DMS53 treated with DMSO at 0.1 percent for 48 hours (cell line): ENCODE data around the gene RAB30.
"Not testable (repeated sequence)": the region's sequence is repeated elsewhere in the genome, so short reads cannot be mapped to it uniquely, and the experiment has no call there.

ENCODE experiments used
- DNase-seq: peaks from one replicate; lab custom pipeline; 2025; ENCODE audit not compliant: unreplicated experiment; lab: John Stamatoyannopoulos, UW

Gene RAB30

GRCh38 chr11:82950502-82950901, 121.2 kb downstream of the RAB30 start:
- not testable (repeated sequence) for DNase-seq

DNA sequence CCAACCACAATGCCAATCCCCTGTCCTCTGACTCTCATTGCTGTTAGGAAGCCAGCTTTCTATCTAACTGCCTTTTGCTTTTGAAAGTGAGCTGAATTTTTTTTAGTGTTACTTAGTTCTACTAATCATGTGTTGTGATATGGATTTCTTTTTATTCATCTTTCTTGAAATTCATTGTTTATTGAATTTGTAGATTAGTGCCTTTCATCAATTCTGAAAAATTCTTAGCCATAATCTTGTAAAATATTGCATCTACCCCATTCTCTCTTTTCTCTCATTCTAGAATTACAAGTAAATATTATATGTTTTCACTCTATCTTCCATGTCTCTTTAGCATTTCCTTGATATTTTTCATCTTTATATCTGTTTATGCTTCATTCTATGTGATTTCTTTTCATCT, 122.3 kb downstream of the RAB30 start:
- DNase-seq = no peak

GRCh38 chr11:82945682-82946081, 126.0 kb downstream of the RAB30 start:
- no peak for DNase-seq

DNA sequence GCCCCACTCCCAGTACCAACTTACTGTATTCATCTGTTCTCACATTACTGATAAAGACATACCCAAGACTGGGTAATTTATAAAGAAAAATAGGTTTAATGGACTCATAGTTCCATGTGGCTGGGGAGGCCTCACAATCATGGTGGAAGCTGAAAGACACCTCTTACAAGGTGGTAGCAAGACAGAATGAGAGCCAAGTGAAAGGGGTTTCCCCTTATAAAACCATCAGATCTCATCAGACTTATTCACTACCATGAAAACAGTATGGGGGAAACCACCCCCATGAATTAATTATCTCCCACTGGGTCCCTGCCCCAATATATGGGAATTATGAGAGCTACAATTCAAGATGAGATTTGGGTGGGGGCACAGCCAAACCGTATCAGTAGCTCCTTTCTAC, 126.7 kb downstream of the RAB30 start:
- not testable (repeated sequence) for DNase-seq

DNA sequence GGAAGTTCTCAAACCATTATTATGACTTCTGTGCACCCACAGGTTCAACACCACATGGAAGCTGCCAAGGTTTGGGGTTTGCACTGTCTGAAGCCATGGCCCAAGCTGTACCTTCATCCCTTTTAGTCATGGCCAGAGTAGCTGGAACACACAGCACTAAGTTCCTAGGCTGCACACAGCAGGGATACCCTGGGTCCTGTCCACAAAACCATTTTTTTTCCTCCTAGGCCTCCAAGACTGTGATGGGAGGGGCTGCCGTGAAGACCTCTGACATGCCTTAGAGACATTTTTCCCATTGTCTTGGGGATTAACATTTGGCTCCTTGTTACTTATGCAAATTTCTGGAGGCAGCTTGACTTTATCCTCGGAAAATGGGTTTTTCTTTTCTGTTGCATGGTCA, 127.5 kb downstream of the RAB30 start:
- no peak for DNase-seq

DNA sequence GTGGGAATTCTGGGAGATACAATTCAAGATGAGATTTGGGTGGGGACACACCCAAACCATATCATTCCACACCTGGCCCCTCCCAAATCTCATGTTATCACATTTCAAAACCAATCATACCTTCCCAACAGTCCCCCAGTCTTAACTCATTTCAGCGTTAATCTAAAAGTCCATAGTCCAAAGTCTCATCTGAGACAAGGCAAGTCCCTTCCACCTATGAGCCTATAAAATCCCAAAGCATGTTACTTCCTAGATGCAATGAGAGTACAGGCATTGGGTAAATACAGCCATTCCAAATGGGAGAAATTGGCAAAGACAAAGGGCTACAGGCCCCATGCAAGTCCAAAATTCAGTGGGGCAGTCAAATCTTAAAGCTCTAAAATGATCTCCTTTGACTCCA, 128.3 kb downstream of the RAB30 start:
- not testable (repeated sequence) for DNase-seq

- no peak for DNase-seq
Observed at GRCh38 chr11:82942376-82942775, 129.3 kb downstream of the RAB30 start.

DNA sequence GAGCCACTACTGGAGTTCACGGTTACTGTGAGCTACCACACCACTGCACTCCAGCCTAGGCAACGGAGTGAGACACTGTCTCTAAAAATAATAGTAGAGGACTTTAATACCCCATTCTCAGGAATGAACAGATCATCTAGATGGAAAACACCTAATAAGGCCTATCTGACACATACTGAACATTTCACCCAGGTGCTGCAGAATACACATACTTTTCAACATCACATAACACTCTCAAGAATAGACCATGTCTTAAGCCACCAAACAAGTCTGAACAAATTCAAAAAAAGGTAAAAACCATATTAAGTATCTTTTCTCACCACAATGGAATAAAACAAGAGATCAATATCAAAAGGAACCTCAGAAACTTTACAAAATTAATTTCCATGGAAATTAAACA, 132.2 kb downstream of the RAB30 start:
- no peak for DNase-seq

GRCh38 chr11:82937554-82937953, 134.1 kb downstream of the RAB30 start:
- DNase-seq = no peak

- no peak for DNase-seq
Observed at GRCh38 chr11:82936261-82936660, 135.4 kb downstream of the RAB30 start.

- no peak for DNase-seq
Observed at GRCh38 chr11:82932564-82932963, 139.1 kb downstream of the RAB30 start.

DNA sequence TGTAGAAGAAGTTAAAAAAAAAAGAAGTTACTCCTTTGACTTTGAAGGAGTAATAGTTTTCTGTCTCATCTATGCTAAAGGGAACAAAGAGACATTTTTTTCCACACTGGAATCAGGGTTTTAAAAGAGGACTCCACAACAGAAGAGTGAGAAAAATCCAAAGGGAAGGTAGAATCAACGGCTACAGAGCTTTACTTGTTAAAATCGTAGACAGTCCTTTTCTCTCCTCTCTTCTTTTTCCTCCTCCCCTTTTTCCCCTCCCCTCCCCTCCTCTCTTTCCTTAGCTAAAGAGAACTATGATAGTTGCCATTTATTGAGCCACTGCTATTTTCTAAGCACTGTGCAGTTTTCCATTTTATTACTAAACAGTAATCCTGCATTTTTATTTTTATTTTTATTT, 141.0 kb downstream of the RAB30 start:
- DNase-seq = no peak

DNA sequence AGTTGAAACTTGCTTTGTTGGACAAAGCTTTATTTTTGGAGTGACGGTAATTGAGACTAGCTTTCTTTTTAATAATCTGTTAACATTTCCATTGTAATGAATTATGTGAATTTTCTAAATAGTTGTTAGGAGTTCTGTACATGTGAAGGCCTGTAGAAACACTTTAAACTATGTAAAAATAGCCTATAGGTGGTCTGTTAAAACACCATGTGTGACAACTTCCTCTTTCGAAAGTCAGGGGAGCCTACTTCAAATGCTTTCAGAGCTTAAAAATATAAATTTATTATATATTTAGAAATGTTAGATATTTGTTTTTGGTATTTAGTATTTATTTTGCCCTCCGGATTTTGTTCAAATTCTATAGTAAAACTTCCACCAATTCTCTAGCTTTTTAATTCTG, 141.5 kb downstream of the RAB30 start:
- DNase-seq = no peak

- no peak for DNase-seq
Observed at GRCh38 chr11:82929121-82929520, 142.6 kb downstream of the RAB30 start.

GRCh38 chr11:82927264-82927880, 144.3 kb downstream of the RAB30 start:
- DNase-seq = peak; percentile 90

GRCh38 chr11:82924522-82925224, 147.0 kb downstream of the RAB30 start:
- DNase-seq = no peak
